NCI-H524 (cell line): ENCODE measurements around the gene MTHFD1.

ENCODE experiments used
- DNase-seq, 2 experiments: peaks; one replicate each; lab custom pipeline; 2025; lab: John Stamatoyannopoulos, UW

The MTHFD1 gene

DNA sequence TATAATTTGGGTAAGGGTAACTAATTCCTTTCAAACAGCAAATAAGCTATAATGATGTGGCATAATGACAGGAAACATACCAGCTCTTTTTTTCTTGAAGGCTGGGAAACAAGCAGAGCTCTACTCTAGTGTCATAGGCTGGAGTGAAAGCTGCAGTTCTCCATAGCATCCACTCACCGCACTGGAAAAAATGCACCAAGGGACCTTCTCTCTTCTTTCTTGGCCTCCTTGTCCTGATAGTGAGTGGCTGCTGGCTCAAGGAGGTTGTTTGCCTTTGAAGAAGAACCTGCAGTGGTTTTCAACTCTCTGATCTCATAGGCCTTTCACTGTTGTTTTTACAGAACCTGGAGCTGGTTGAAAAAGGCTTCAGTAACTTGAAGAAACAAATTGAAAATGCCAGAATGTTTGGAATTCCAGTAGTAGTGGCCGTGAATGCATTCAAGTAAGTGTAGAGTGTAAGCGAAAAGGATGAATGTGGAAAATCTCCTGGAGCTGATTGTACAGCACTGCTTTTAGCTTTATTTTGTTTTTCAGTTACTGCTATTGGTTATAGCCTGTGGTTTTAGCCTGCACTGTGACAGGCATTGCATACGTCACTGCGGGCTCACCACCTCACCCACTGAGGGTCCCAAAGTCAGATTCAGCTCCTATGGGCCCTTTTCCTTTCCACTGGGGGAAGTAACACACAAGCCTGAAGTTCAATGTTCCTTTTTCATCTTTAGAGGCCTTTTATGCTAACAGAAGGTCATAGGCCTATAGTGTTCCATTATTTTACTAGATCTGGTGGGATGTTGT is 59.9 kb downstream of the MTHFD1 start:
- DNase-seq, result no peak

DNA sequence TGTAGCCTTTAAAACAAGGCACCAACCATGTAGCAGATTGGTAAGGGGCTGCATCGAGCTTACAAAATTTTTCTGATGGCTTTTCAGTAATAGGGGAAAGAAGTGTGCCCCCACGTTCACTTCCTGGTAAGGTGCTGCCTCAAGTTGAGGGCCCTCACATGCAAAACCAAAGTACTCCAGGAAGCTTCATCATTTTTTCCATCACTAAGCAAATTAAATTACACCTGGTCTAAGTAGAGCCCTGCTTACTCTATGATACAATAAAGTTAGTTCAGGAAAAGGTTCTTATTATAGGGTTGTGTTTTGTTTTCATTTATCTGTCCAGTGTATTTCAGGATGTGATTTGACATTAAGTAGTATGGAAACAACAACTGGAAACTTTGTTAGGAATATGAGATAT is 62.1 kb downstream of the MTHFD1 start:
- DNase-seq, result no peak

GRCh38 chr14:64454671-64455070 is 66.5 kb downstream of the MTHFD1 start:
- no peak for DNase-seq

DNA sequence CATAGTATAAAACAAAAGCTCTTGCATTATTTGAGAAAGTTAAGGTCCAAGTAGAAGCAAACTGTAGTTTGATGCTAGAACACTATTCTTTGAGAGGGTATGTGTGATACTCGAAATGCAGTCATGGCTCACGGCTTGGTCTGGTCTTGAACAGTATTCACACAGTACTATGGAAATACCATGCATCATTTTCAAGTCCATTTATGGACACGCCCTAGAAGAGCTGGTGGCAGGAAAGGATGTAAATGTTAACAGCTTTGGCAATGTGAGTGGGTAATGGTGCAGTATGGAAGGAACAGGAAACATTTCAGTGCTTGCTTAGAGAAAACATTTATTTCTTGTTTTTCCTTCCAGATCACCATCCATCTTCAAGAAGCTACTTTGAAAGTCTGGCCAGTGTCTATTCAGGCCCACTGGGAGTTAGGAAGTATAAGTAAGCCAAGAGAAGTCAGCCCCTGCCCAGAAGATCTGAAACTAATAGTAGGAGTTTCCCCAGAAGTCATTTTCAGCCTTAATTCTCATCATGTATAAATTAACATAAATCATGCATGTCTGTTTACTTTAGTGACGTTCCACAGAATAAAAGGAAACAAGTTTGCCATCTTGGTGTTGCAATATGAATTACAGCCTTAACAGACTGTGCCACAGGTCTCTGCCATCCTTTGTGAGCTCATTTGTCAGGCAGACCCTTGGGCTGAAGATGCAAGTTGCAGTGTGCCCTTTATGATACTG is 71.4 kb downstream of the MTHFD1 start:
- DNase-seq, result no peak

DNA sequence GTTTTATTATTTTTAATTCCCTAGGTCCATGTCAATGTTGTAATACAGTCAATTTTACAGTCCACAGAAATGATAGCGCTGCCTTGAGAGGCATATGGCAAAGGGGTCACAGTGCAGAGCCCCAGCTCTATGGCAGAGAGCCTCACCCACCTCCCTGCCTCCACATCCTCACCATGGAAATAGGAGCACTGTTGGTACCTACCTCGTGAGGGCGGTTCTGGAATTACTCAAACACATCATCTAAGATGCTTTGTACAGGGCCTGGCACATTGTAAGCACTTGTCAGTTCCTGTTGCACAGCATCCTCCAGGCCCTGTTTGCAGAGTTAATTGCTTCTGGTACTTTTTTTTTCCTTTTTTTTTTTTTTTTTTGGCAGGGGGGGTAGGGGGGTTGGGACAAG is 73.1 kb downstream of the MTHFD1 start:
- DNase-seq, result no peak

DNA sequence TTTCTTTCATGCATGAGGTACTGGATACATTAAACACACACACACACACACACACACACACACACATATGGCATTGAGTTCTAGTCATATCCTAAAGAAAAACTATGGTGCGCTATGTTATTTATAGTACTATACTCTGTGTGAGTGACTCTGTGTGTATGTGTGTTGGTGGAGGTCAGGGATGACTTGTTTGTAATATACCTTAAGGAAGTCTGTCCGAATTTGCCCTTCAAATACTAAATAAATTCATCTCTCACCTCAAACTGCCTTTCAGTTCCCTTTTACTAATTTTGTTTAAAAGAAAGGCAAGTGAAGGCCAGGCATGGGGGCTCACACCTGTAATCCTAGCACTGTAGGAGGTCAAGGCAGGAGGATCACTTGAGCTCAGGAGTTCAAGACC is 75.0 kb downstream of the MTHFD1 start:
- no peak for DNase-seq

- DNase-seq, result no peak
Observed at GRCh38 chr14:64463873-64464272, 75.7 kb downstream of the MTHFD1 start.

GRCh38 chr14:64464651-64465050 is 76.5 kb downstream of the MTHFD1 start:
- no peak for DNase-seq

DNA sequence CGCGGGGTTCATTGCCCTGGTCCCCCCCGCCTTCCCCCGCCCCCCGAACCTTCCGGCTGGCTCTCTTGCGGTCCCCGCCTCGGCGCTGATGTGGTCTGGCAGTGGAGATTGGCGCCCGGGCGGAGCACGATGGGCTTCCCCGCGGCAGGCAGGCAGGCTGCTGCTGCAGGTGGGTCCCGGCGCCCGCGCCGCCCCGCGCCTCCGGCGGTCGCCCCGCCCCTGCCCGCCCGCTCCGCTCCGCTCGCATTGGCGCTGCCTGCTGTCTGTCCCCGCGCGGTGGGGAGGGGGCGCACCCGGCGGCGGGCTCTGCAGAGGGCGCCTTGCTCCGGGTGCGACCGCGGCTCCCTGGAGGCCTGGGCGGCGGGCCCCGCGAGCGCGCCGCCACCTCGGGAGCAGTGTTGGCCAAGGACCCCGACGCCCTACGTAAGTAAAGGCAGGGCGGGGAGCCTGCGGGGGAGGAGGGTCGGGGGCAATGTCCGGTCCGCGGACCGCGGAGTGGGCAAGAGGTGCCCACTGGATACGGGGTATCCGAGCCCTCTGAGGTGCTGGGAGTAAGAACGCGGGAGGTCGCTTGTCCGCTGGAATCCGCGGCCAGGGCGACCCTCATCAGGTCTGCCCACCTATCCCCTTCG is 77.2 kb downstream of the MTHFD1 start, which contains the start of gene AKAP5:
Gene AKAP5, plus strand, starts transcription at position 309 of the 632 bp plus-strand sequence. CDS start 2,896 bp downstream, outside the sequence.
- DNase-seq, result peak; percentile 79 to 91

- peak; percentile 56 to 73 for DNase-seq
Observed at GRCh38 chr14:64465831-64466554, 77.8 kb downstream of the MTHFD1 start.

DNA sequence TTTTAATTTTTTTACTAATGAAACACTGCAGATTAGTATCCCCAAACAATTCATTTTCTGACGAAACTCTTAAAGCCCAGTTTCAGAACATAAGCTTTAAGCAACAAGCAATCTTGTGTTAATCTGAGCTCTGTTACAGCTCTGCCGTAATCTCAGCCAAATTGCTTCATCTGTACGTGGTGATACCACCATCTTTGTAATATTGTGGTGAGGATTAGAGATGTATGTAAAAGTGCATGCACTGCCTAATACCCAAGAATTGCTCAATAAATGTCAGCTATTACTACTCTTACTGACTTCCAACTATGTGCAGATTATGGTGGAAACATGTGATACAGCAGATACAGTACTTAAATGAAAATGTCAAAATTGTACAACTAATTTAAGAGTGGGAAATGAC is 78.9 kb downstream of the MTHFD1 start:
- DNase-seq, result no peak

DNA sequence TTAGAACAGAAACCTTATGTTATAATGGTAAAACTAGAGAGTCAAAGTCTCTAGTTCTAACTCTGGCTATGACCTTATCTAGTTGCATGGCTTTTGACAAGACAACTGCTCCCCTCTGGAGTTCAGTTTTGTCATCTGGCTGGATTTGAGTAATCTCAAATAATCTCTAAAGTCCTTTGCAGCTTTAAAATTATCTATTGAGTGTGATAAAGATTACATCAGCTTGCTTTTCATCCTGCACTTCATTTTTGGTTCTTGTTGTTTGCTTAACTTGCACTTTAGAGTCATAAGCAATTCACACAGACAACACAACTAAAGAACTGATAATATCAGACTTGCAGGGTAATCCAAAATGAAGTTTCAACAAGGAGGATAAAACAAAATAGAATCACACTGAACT is 79.4 kb downstream of the MTHFD1 start:
- no peak for DNase-seq

DNA sequence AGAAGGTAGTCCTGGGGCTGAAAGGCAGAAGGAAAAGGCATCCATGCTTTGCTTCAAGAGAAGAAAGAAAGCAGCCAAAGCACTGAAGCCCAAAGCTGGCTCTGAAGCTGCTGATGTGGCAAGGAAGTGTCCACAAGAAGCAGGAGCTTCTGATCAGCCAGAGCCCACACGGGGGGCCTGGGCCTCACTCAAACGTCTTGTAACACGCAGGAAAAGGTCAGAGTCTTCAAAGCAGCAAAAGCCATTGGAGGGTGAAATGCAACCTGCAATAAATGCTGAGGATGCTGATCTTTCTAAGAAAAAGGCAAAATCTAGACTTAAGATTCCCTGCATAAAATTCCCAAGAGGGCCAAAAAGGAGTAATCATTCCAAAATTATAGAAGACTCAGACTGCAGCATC is 80.3 kb downstream of the MTHFD1 start:
- DNase-seq, result no peak

DNA sequence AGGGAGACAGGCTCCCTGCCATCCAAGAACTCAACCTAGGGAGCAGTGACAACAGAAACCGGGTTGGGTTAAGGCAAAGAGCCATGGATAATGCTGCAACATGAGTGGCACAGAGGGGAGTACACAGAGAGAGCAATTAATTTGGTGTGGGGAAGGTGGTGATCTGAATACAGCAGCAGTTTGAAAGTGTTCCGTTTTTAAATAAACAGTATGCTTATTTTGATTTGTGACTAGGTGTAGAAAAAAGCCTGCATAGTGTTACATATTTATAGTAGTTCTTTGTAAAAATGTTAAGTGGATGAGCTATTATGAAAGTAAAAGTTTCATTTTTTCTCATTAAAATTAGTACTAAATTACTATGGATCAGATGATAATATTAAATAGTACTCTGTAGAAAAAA is 85.9 kb downstream of the MTHFD1 start:
- DNase-seq, result no peak

- no peak for DNase-seq
Observed at GRCh38 chr14:64474698-64475097, 86.5 kb downstream of the MTHFD1 start.

DNA sequence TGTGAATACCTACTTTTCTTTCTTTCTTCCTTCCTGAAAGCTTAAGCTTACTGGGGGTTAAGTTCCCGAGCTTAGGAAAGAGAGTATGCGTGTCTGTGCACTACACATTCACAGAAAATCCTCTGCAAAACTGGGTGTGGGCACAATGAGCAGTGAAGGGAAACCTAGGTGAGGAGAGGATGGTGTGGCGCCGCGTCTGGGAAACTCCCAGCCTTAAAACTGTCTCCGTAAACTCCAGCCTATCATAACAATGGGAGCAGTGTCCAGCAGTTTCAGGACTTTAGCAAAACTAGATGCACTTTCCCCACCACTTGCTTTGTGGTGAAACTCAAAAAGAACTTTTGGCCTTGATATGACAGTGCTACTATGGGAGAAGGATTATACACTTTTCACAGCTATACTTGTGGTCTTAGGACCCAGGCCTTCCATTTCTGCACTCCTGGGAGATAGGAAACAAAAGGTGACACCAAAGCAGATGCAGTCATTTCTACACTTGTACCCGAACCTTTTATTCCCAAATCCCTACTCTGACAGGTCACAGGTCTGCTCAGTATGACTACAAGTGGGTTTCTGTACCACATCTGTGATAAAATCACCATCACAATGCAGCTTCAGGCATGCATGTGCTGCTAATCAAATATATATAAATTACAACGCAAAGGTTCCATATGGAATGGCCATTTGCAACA is 87.6 kb downstream of the MTHFD1 start:
- no peak for DNase-seq

DNA sequence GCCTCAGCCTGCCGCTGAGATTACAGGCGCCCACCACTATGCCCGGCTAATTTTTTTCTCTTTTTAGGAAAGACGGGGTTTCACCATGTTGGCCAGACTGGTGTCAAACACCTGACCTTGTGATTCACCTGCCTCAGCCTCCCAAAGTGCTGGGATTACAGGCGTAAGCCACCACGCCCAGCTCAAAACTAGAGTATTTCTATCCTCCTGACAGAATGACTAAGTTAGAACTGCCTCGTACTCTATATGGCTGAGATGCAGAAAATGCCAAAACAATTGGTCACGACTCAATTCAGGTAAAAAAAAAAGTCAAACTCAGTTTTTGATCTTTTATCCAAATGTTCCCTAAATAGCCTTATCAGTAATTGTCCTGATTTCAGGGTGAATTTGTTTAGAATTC is 88.3 kb downstream of the MTHFD1 start:
- no peak for DNase-seq

GRCh38 chr14:64478634-64479250 is 90.6 kb downstream of the MTHFD1 start:
- DNase-seq, result peak in 1 of 2 experiments; percentile 57

- no peak for DNase-seq
Observed at GRCh38 chr14:64488590-64489099, 100.5 kb downstream of the MTHFD1 start.

GRCh38 chr14:64491637-64492036 is 103.5 kb downstream of the MTHFD1 start:
- no peak for DNase-seq

- DNase-seq, result no peak
Observed at GRCh38 chr14:64493455-64493854, 105.3 kb downstream of the MTHFD1 start.
